BLaER1 treated with 17β-estradiol and CSF1 and Interleukin-3, amounts not matched to agents 10 nM and 100 nM (cell line): ENCODE measurements around the gene UGP2.
"Not testable (repeated sequence)": the region's sequence is repeated elsewhere in the genome, so short reads cannot be mapped to it uniquely, and the experiment has no call there.

Experiments used
- H3K27ac ChIP-seq, 11 experiments: shearing (Covaris generic); formaldehyde crosslinking; 2 replicates each; pipeline ENCODE4 v1.8.1; 2022
- H3K27me3 ChIP-seq, 11 experiments: shearing (Covaris generic); formaldehyde crosslinking; 2 replicates each; pipeline ENCODE4 v1.8.1; 2022
- H3K36me3 ChIP-seq, 11 experiments: shearing (Covaris generic); formaldehyde crosslinking; 2 replicates each; pipeline ENCODE4 v1.8.1; 2022
- H3K4me1 ChIP-seq, 10 experiments: shearing (Covaris generic); formaldehyde crosslinking; 2 replicates each; pipeline ENCODE4 v1.8.1; 2022
- H3K4me2 ChIP-seq, 11 experiments: shearing (Covaris generic); formaldehyde crosslinking; 2 replicates each; pipeline ENCODE4 v1.8.1; 2022
- H3K4me3 ChIP-seq, 10 experiments: shearing (Covaris generic); formaldehyde crosslinking; 2 replicates each; pipeline ENCODE4 v1.8.1; 2022
- H3K9ac ChIP-seq, 11 experiments: shearing (Covaris generic); formaldehyde crosslinking; 2 replicates each; pipeline ENCODE4 v1.8.1; 2022
- H3K9me3 ChIP-seq, 11 experiments: shearing (Covaris generic); formaldehyde crosslinking; replicated peaks in 1 of 11; 2 replicates each; pipeline ENCODE4 v1.8.1; 2022
- H4K20me1 ChIP-seq, 11 experiments: shearing (Covaris generic); formaldehyde crosslinking; 2 replicates each; pipeline ENCODE4 v1.8.1; 2022
- Cebpa-rat ChIP-seq, 11 experiments: shearing (Covaris generic); IDR thresholded peaks; 2 replicates each; pipeline ENCODE4 v1.8.1; 2022

Gene UGP2

GRCh38 chr2:63841254-63842022 is at the start of gene UGP2:
UGP2 (plus strand) TSS chr2:63841896; CDS start chr2:63842186, 290 bp downstream.
- H3K4me1 ChIP-seq: peaks cover 33 to 52% (median 47%) of the 10 kb centered on the region in 10 experiments
- peak within 1 kb of the TSS; percentile 76 to 96 (median 89) for H3K4me2 ChIP-seq
- H3K9ac ChIP-seq: peak within 1 kb of the TSS; percentile 91 to 99 (median 97)
- H3K36me3 ChIP-seq: peaks cover 0 to 18% (median 5%) of the 10 kb centered on the region in 11 experiments; a peak in 7 of 22 replicates
- H3K27ac ChIP-seq: peak within 1 kb of the TSS; percentile 92 to 100 (median 98)
- TF ChIP-seq Cebpa-rat (IDR thresholded peaks at IDR 0.05): no peak
- H4K20me1 ChIP-seq: peaks cover 5 to 39% (median 20%) of the 10 kb centered on the region in 11 experiments; a peak in 11 of 22 replicates
- H3K4me3 ChIP-seq: peak within 1 kb of the TSS; percentile 72 to 95 (median 88)
- H3K27me3 ChIP-seq: no peaks in the 10 kb centered on the region
- peaks cover 0 to 10% (median 0%) of the 10 kb centered on the region in 11 experiments; a peak in 5 of 22 replicates for H3K9me3 ChIP-seq

- Histone ChIP-seq H4K20me1 (no peaks in the 10 kb centered on the region), H3K9me3 (peaks cover 0 to 7% (median 0%) of the 10 kb centered on the region in 11 experiments; a peak in 1 of 22 replicates), H3K4me1 (peaks cover 0 to 9% (median 0%) of the 10 kb centered on the region in 10 experiments; a peak in 1 of 20 replicates), H3K4me2 (no peak overlapping the region), H3K27ac (no peak overlapping the region), H3K9ac (no peak overlapping the region), H3K4me3 (no peak overlapping the region), H3K36me3 (no peaks in the 10 kb centered on the region), H3K27me3 (no peaks in the 10 kb centered on the region)
- TF ChIP-seq Cebpa-rat (IDR thresholded peaks at IDR 0.05): no peak
Observed at GRCh38 chr2:63792530-63792929, 49.2 kb upstream of the UGP2 start.

- H3K9me3 ChIP-seq: peaks cover 0 to 10% (median 2%) of the 10 kb centered on the region in 11 experiments; a peak in 9 of 22 replicates
- TF ChIP-seq Cebpa-rat (IDR thresholded peaks at IDR 0.05): no peak
- no peaks in the 10 kb centered on the region for H3K36me3 ChIP-seq
- no peaks in the 10 kb centered on the region for H4K20me1 ChIP-seq
- no peaks in the 10 kb centered on the region for H3K27me3 ChIP-seq
- H3K4me1 ChIP-seq: no peaks in the 10 kb centered on the region
- H3K4me2 ChIP-seq: no peak overlapping the region
- H3K9ac ChIP-seq: no peak overlapping the region
- H3K27ac ChIP-seq: no peak overlapping the region
- no peak overlapping the region for H3K4me3 ChIP-seq
Observed at GRCh38 chr2:63796366-63796765, 45.3 kb upstream of the UGP2 start.

DNA sequence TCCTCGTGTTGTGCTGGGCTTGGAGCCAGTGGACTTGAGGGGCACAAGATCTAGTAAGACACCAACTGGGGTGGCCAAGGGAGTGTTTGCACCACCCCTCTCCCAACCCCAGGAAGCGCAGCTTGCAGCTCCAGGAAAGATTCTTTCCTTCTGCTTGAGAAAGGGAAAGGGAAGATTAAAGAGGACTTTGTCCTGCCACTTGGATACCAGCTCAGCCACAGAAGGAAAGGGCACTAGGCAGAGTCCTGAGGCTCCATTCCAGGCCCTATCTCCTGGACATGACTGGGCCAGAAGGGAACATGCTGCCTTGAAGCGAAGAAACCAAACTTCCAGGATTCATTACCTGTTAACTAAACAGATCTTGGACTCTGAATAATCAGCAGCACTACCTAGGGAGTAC is 44.9 kb upstream of the UGP2 start:
- H3K4me3 ChIP-seq: no peak overlapping the region
- no peak overlapping the region for H3K9ac ChIP-seq
- no peak overlapping the region for H3K27ac ChIP-seq
- no peaks in the 10 kb centered on the region for H4K20me1 ChIP-seq
- TF ChIP-seq Cebpa-rat (IDR thresholded peaks at IDR 0.05): no peak
- H3K36me3 ChIP-seq: no peaks in the 10 kb centered on the region
- H3K4me1 ChIP-seq: no peaks in the 10 kb centered on the region
- peaks cover 0 to 13% (median 6%) of the 10 kb centered on the region in 11 experiments; a peak in 9 of 22 replicates for H3K9me3 ChIP-seq
- no peaks in the 10 kb centered on the region for H3K27me3 ChIP-seq
- no peak overlapping the region for H3K4me2 ChIP-seq

DNA sequence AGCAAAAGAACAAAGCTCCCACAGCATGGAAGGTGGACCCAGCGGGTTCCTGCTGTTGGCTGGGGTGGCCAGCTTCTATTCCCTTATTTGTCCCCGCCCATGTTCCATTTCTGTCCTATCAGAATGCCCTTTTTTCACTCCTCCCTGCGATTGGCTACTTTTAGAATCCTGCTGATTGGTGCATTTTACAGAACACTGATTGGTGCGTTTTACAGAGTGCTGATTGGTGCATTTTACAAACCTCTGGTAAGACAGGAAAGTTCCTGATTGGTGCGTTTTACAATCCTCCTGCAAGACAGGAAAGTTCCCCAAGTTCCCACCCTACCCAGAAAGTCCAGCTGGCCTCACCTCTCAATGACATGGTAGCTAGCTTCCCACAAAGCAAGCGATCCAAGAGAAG is 40.2 kb upstream of the UGP2 start:
- no peak overlapping the region for H3K27ac ChIP-seq
- no peaks in the 10 kb centered on the region for H3K36me3 ChIP-seq
- no peaks in the 10 kb centered on the region for H4K20me1 ChIP-seq
- TF ChIP-seq Cebpa-rat (IDR thresholded peaks at IDR 0.05): no peak
- H3K4me2 ChIP-seq: no peak overlapping the region
- peaks cover 8 to 25% (median 16%) of the 10 kb centered on the region in 11 experiments; a peak in 21 of 22 replicates for H3K9me3 ChIP-seq
- H3K4me1 ChIP-seq: no peaks in the 10 kb centered on the region
- H3K4me3 ChIP-seq: no peak overlapping the region
- no peaks in the 10 kb centered on the region for H3K27me3 ChIP-seq
- no peak overlapping the region for H3K9ac ChIP-seq

DNA sequence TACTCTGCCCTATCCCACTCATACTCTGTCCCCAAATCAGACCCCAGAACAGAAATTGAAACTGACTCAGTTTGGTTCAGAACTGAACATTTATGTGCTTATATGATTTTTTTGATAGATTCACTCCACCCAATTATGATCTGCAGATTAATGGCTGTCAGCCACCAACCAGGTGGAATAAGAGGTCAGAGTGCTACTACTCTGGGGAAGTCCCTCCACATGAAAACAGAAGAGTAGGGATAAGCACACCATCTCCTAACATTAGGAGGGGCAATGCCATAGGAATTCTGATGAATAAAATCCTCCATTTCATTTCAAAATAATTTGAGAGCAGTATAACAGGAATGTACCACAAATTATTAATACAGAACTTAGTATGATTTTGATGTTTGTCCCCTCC is 36.3 kb upstream of the UGP2 start:
- Histone ChIP-seq H4K20me1 (no peaks in the 10 kb centered on the region), H3K4me1 (no peaks in the 10 kb centered on the region), H3K9me3 (peaks cover 20 to 43% (median 30%) of the 10 kb centered on the region in 11 experiments; a peak in 21 of 22 replicates), H3K36me3 (no peaks in the 10 kb centered on the region), H3K27me3 (no peaks in the 10 kb centered on the region), H3K27ac (no peak overlapping the region), H3K9ac (no peak overlapping the region), H3K4me3 (no peak overlapping the region), H3K4me2 (no peak overlapping the region)
- TF ChIP-seq Cebpa-rat (IDR thresholded peaks at IDR 0.05): no peak

DNA sequence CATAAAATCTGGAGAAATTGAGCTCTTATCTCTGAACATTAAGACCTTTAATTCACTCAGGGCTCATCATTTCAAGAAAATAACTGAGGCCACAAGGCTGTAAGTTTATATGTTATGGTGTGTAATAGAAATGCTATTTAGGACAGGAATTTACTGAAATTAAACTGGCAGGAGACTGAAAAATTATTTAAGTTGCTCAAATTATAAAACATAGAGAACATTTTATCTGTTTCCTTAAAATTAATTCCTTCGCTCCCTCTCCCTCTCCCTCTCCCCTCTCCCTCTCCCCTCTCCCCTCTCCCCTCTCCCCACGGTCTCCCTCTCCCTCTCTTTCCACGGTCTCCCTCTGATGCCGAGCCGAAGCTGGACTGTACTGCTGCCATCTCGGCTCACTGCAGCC is 33.7 kb upstream of the UGP2 start:
- not testable (repeated sequence) for H3K4me1 ChIP-seq, H4K20me1 ChIP-seq, H3K36me3 ChIP-seq, H3K27ac ChIP-seq, H3K9ac ChIP-seq, H3K27me3 ChIP-seq, H3K4me2 ChIP-seq, H3K4me3 ChIP-seq
- H3K9me3 ChIP-seq: peaks cover 17 to 32% (median 23%) of the 10 kb centered on the region in 11 experiments; a peak in 20 of 22 replicates

GRCh38 chr2:63808911-63809310 is 32.8 kb upstream of the UGP2 start:
- H3K4me3 ChIP-seq, H4K20me1 ChIP-seq, H3K27ac ChIP-seq, H3K9ac ChIP-seq, H3K27me3 ChIP-seq, H3K36me3 ChIP-seq, H3K4me1 ChIP-seq, H3K4me2 ChIP-seq: not testable (repeated sequence)
- H3K9me3 ChIP-seq: peaks cover 17 to 32% (median 23%) of the 10 kb centered on the region in 11 experiments; a peak in 20 of 22 replicates

- Histone ChIP-seq H3K36me3 (no peaks in the 10 kb centered on the region), H3K4me3 (no peak overlapping the region), H3K27me3 (no peaks in the 10 kb centered on the region), H3K27ac (no peak overlapping the region), H4K20me1 (no peaks in the 10 kb centered on the region), H3K4me1 (no peaks in the 10 kb centered on the region), H3K4me2 (no peak overlapping the region), H3K9ac (no peak overlapping the region), H3K9me3 (peaks cover 12 to 22% (median 18%) of the 10 kb centered on the region in 11 experiments; a peak in 20 of 22 replicates)
- no peak for TF ChIP-seq Cebpa-rat (IDR thresholded peaks at IDR 0.05)
Observed at GRCh38 chr2:63811063-63811462, 30.6 kb upstream of the UGP2 start.

DNA sequence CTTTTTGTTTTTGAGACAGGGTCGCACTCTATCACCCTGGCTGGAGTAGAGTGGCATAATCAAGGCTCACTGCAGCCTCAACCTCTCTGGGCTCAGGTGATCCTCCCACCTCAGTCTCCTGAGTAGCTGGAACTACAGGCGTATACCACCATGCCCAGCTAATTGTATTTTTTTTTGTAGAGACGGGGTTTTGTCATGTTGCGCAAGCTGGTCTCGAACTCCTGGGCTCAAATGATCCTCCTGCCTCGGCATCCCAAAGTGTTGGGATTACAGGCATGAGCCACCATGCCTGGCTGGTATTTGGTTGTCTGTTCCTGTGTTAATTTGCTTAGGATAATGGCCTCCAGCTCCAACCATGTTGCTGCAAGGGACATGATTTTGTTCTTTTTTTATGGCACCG is 29.8 kb upstream of the UGP2 start:
- not testable (repeated sequence) for H3K4me3 ChIP-seq, H4K20me1 ChIP-seq, H3K9ac ChIP-seq, H3K4me2 ChIP-seq, H3K27me3 ChIP-seq, H3K27ac ChIP-seq, H3K4me1 ChIP-seq, H3K36me3 ChIP-seq
- peaks cover 7 to 15% (median 12%) of the 10 kb centered on the region in 11 experiments; a peak in 18 of 22 replicates for H3K9me3 ChIP-seq
- TF ChIP-seq Cebpa-rat (IDR thresholded peaks at IDR 0.05): peak in 3 of 11 experiments; percentile 12 to 40 (median 30); a peak in 1 of 22 replicates
